HEK293 (cell line): ENCODE measurements around the gene DUSP1.

ENCODE experiments used
- ATF2 ChIP-seq: fragments of 450-650 bp; formaldehyde crosslinking; IDR thresholded peaks from 2 replicates; pipeline ENCODE4 v1.5.1; 2016; ENCODE audit warnings: missing biosample characterization, missing genetic modification characterization, low read depth
- CTCF ChIP-seq: fragments of 450-650 bp; formaldehyde crosslinking; IDR thresholded peaks from 2 replicates; pipeline ENCODE4 v1.5.1; 2016; ENCODE audit warnings: missing biosample characterization, missing genetic modification characterization
- GLI2 ChIP-seq: fragments of 450-650 bp; formaldehyde crosslinking; IDR thresholded peaks from 2 replicates; pipeline ENCODE4; 2017; ENCODE audit warnings: missing biosample characterization, missing genetic modification characterization, low read depth, borderline replicate concordance
- PATZ1 ChIP-seq: fragments of 450-650 bp; formaldehyde crosslinking; IDR thresholded peaks from 2 replicates; pipeline ENCODE4 v1.5.1; 2016; ENCODE audit warnings: missing biosample characterization, missing genetic modification characterization
- PRDM6 ChIP-seq: fragments of 450-650 bp; formaldehyde crosslinking; IDR thresholded peaks from 2 replicates; pipeline ENCODE4 v1.5.1; 2017; ENCODE audit warnings: missing biosample characterization, missing genetic modification characterization
- ZFP37 ChIP-seq: fragments of 450-650 bp; formaldehyde crosslinking; IDR thresholded peaks from 2 replicates; pipeline ENCODE4 v1.5.1; 2016; ENCODE audit warnings: missing biosample characterization, missing genetic modification characterization
- ZNF596 ChIP-seq: fragments of 450-650 bp; IDR thresholded peaks from 2 replicates; pipeline ENCODE4 v1.5.0; 2018; ENCODE audit warnings: missing biosample characterization, mild to moderate bottlenecking, missing genetic modification characterization, moderate library complexity
- ZNF707 ChIP-seq: fragments of 450-650 bp; formaldehyde crosslinking; IDR thresholded peaks from 2 replicates; pipeline ENCODE4 v1.5.1; 2016; ENCODE audit warnings: missing biosample characterization, missing genetic modification characterization
- TF ChIP-seq, protein P1 (sequence below): fragments of 450-650 bp; formaldehyde crosslinking; IDR thresholded peaks from 2 replicates; pipeline ENCODE4 v1.5.1; 2016; ENCODE audit warnings: missing biosample characterization, missing genetic modification characterization

GRCh38 chr5:172739375-172739774 is 31.6 kb downstream of the DUSP1 start:
- TF ChIP-seq CTCF (no peak), ATF2 (tag by site-specific recombination) (no peak), PRDM6 (tag by site-specific recombination) (no peak), GLI2 (no peak), ZNF707 (no peak), ZNF596 (tag by site-specific recombination) (no peak), ZFP37 (tag by site-specific recombination) (no peak), PATZ1 (tag by site-specific recombination) (no peak)
- TF ChIP-seq, protein P1, sequence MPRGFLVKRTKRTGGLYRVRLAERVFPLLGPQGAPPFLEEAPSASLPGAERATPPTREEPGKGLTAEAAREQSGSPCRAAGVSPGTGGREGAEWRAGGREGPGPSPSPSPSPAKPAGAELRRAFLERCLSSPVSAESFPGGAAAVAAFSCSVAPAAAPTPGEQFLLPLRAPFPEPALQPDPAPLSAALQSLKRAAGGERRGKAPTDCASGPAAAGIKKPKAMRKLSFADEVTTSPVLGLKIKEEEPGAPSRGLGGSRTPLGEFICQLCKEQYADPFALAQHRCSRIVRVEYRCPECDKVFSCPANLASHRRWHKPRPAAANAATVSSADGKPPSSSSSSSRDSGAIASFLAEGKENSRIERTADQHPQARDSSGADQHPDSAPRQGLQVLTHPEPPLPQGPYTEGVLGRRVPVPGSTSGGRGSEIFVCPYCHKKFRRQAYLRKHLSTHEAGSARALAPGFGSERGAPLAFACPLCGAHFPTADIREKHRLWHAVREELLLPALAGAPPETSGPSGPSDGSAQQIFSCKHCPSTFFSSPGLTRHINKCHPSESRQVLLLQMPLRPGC: no peak
